Measurements from ENCODE around the gene ALPP.
A peak's percentile ranks its signal among the peaks of the same experiment; 100 is the strongest.
"Not testable (repeated sequence)": the region's sequence is repeated elsewhere in the genome, so short reads cannot be mapped to it uniquely, and the experiment has no call there.

Gene ALPP

GRCh38 chr2:232363784-232364615 lies 14.6 kb upstream of the ALPP start:
- H3K27ac ChIP-seq (ENCODE audit: low read depth, low read length) = no peak overlapping the region
- H3K9me3 ChIP-seq (ENCODE audit: control insufficient read depth, insufficient read depth, low read length) = peaks cover 5% of the 10 kb centered on the region; the same call in 1 of the 2 replicates
- H3K4me1 ChIP-seq (ENCODE audit: control insufficient read depth, low read length) = peaks cover 12% of the 10 kb centered on the region
- H3K9me2 ChIP-seq (replicated peaks; ENCODE audit: control insufficient read depth, low read length) = no peaks in the 10 kb centered on the region
- no peaks in the 10 kb centered on the region for H3F3A ChIP-seq (ENCODE audit: control insufficient read depth, insufficient read depth)
- H3K27me3 ChIP-seq (ENCODE audit: control insufficient read depth, low read length) = no peaks in the 10 kb centered on the region
- H4K20me1 ChIP-seq (ENCODE audit: control insufficient read depth, insufficient read depth, low read depth, low read length) = no peaks in the 10 kb centered on the region
- peak overlapping the region; percentile 22 for H3K4me3 ChIP-seq (ENCODE audit: low read length)
- TF ChIP-seq EZH2phosphoT487 (IDR thresholded peaks at IDR 0.05; ENCODE audit: borderline replicate concordance, low read length) (no peak), CTCF (IDR thresholded peaks at IDR 0.05; ENCODE audit: low read depth, low read length, poor library complexity, severe bottlenecking) (no peak)
- peak overlapping the region; percentile 57 for H3K4me2 ChIP-seq (ENCODE audit: low read length)
- no peaks in the 10 kb centered on the region for H3K79me2 ChIP-seq (ENCODE audit: control insufficient read depth, low read length)
- no peaks in the 10 kb centered on the region for H3K36me3 ChIP-seq (ENCODE audit: control insufficient read depth, low read length)

- not testable (repeated sequence) for H4K20me1 ChIP-seq (ENCODE audit: control insufficient read depth, insufficient read depth, low read depth, low read length); H3K4me2 ChIP-seq (ENCODE audit: low read length); H3K27me3 ChIP-seq (ENCODE audit: control insufficient read depth, low read length); H3K79me2 ChIP-seq (ENCODE audit: control insufficient read depth, low read length); H3K9me3 ChIP-seq (ENCODE audit: control insufficient read depth, insufficient read depth, low read length); H3K27ac ChIP-seq (ENCODE audit: low read depth, low read length); H3F3A ChIP-seq (ENCODE audit: control insufficient read depth, insufficient read depth); H3K9me2 ChIP-seq (replicated peaks; ENCODE audit: control insufficient read depth, low read length); H3K4me3 ChIP-seq (ENCODE audit: low read length); H3K36me3 ChIP-seq (ENCODE audit: control insufficient read depth, low read length)
- peaks cover 12% of the 10 kb centered on the region for H3K4me1 ChIP-seq (ENCODE audit: control insufficient read depth, low read length)
Measured at GRCh38 chr2:232364806-232365594, 13.6 kb upstream of the ALPP start.

- H3F3A ChIP-seq (ENCODE audit: control insufficient read depth, insufficient read depth) = no peaks in the 10 kb centered on the region
- H3K36me3 ChIP-seq (ENCODE audit: control insufficient read depth, low read length) = no peaks in the 10 kb centered on the region
- peaks cover 12% of the 10 kb centered on the region for H3K4me1 ChIP-seq (ENCODE audit: control insufficient read depth, low read length)
- peaks cover 5% of the 10 kb centered on the region; the same call in 1 of the 2 replicates for H3K9me3 ChIP-seq (ENCODE audit: control insufficient read depth, insufficient read depth, low read length)
- no peaks in the 10 kb centered on the region for H3K9me2 ChIP-seq (replicated peaks; ENCODE audit: control insufficient read depth, low read length)
- H3K4me2 ChIP-seq (ENCODE audit: low read length) = no peak overlapping the region
- no peaks in the 10 kb centered on the region for H3K79me2 ChIP-seq (ENCODE audit: control insufficient read depth, low read length)
- H3K4me3 ChIP-seq (ENCODE audit: low read length) = no peak overlapping the region
- no peak overlapping the region for H3K27ac ChIP-seq (ENCODE audit: low read depth, low read length)
- H3K27me3 ChIP-seq (ENCODE audit: control insufficient read depth, low read length) = no peaks in the 10 kb centered on the region
- no peaks in the 10 kb centered on the region for H4K20me1 ChIP-seq (ENCODE audit: control insufficient read depth, insufficient read depth, low read depth, low read length)
- TF ChIP-seq EZH2phosphoT487 (IDR thresholded peaks at IDR 0.05; ENCODE audit: borderline replicate concordance, low read length) (no peak), CTCF (IDR thresholded peaks at IDR 0.05; ENCODE audit: low read depth, low read length, poor library complexity, severe bottlenecking) (peak; percentile 46)
Measured at GRCh38 chr2:232365621-232366321, 12.8 kb upstream of the ALPP start.

GRCh38 chr2:232366461-232366860 lies 12.1 kb upstream of the ALPP start:
- H3K79me2 ChIP-seq (ENCODE audit: control insufficient read depth, low read length); H3K27me3 ChIP-seq (ENCODE audit: control insufficient read depth, low read length); H3K27ac ChIP-seq (ENCODE audit: low read depth, low read length); H4K20me1 ChIP-seq (ENCODE audit: control insufficient read depth, insufficient read depth, low read depth, low read length); H3K4me3 ChIP-seq (ENCODE audit: low read length); H3F3A ChIP-seq (ENCODE audit: control insufficient read depth, insufficient read depth); H3K9me2 ChIP-seq (replicated peaks; ENCODE audit: control insufficient read depth, low read length); H3K4me2 ChIP-seq (ENCODE audit: low read length); H3K9me3 ChIP-seq (ENCODE audit: control insufficient read depth, insufficient read depth, low read length); H3K36me3 ChIP-seq (ENCODE audit: control insufficient read depth, low read length): not testable (repeated sequence)
- H3K4me1 ChIP-seq (ENCODE audit: control insufficient read depth, low read length) = peaks cover 15% of the 10 kb centered on the region

All from DOHH2 (cell line).